ENCODE results near the gene HCRTR1. TPM values are rescaled to one million over a fixed set of nuclear protein-coding genes. Genes with fewer than 3 reads are reported as not detected.

HCRTR1 gene
- total RNA-seq, 4 donors from 2014 or later, result 0.22 TPM; not detected in 3

- Histone ChIP-seq H3K27ac (no peak overlapping the region), H3K4me3 (no peak overlapping the region), H3K9me3 (no peaks in the 10 kb centered on the region), H3K27me3 (no peaks in the 10 kb centered on the region), H3K36me3 (peaks cover 0 to 55% (median 0%) of the 10 kb centered on the region in 3 donors), H3K4me1 (peaks cover 0 to 14% (median 5%) of the 10 kb centered on the region in 3 donors)
- no peak for TF ChIP-seq POLR2A (IDR thresholded peaks at IDR 0.05)
- no peak for TF ChIP-seq CTCF (IDR thresholded peaks at IDR 0.05)
- no peak for DNase-seq
- 76 to 78% methylated on average over 3 to 4 of the region's 4 CpGs for WGBS, 2 donors
- intact Hi-C loops (cut with DNase I), result no loop called here
Measured at GRCh38 chr1:31655756-31656155, 38.3 kb downstream of the HCRTR1 start.

GRCh38 chr1:31657020-31657804 lies 39.7 kb downstream of the HCRTR1 start:
- 82 to 87% methylated on average over 3 to 9 of the region's 14 CpGs for WGBS, 2 donors
- Histone ChIP-seq H3K27me3 (no peaks in the 10 kb centered on the region), H3K9me3 (no peaks in the 10 kb centered on the region), H3K4me3 (no peak overlapping the region), H3K4me1 (no peaks in the 10 kb centered on the region), H3K36me3 (peaks cover 0 to 61% (median 0%) of the 10 kb centered on the region in 3 donors), H3K27ac (no peak overlapping the region)
- intact Hi-C loops (cut with DNase I), result no loop called here
- DNase-seq, result no peak
- TF ChIP-seq POLR2A (IDR thresholded peaks at IDR 0.05) (no peak), CTCF (IDR thresholded peaks at IDR 0.05) (no peak)

- no peaks in the 10 kb centered on the region for H3K27me3 ChIP-seq
- intact Hi-C loops (cut with DNase I), result no loop called here
- no peak overlapping the region for H3K27ac ChIP-seq
- H3K4me3 ChIP-seq, result no peak overlapping the region
- no peaks in the 10 kb centered on the region for H3K9me3 ChIP-seq
- no peaks in the 10 kb centered on the region for H3K4me1 ChIP-seq
- no peak for TF ChIP-seq POLR2A (IDR thresholded peaks at IDR 0.05)
- DNase-seq, result no peak
- WGBS, 2 donors, result 79 to 87% methylated on average over 5 to 8 of the region's 12 CpGs
- H3K36me3 ChIP-seq, result peaks cover 0 to 54% (median 0%) of the 10 kb centered on the region in 3 donors
Measured at GRCh38 chr1:31657972-31658510, 40.6 kb downstream of the HCRTR1 start.

GRCh38 chr1:31658721-31659120 lies 41.2 kb downstream of the HCRTR1 start:
- Histone ChIP-seq H3K36me3 (peaks cover 0 to 50% (median 0%) of the 10 kb centered on the region in 3 donors), H3K9me3 (no peaks in the 10 kb centered on the region), H3K4me1 (no peaks in the 10 kb centered on the region), H3K4me3 (no peak overlapping the region), H3K27me3 (no peaks in the 10 kb centered on the region), H3K27ac (no peak overlapping the region)
- 69 to 87% methylated on average over 3 of the region's 3 CpGs for WGBS, 2 donors
- TF ChIP-seq POLR2A (IDR thresholded peaks at IDR 0.05) (no peak), CTCF (IDR thresholded peaks at IDR 0.05) (no peak)
- intact Hi-C loops (cut with DNase I), result no loop called here
- DNase-seq, result no peak

- Histone ChIP-seq H3K36me3 (peaks cover 0 to 45% (median 0%) of the 10 kb centered on the region in 3 donors), H3K4me3 (no peak overlapping the region), H3K9me3 (no peaks in the 10 kb centered on the region), H3K27ac (no peak overlapping the region), H3K4me1 (no peaks in the 10 kb centered on the region), H3K27me3 (no peaks in the 10 kb centered on the region)
- DNase-seq, result no peak
- TF ChIP-seq CTCF (IDR thresholded peaks at IDR 0.05), result no peak
- no peak for TF ChIP-seq POLR2A (IDR thresholded peaks at IDR 0.05)
- WGBS, 2 donors, result 81 to 87% methylated on average over 3 of the region's 3 CpGs
- intact Hi-C loops (cut with DNase I), result loop anchor here (5.0 to 10.0 kb wide), 2 partner anchors 132 to 305 kb away; no protein-coding TSS in a partner anchor
Measured at GRCh38 chr1:31659889-31660288, 42.4 kb downstream of the HCRTR1 start.

Measured in esophagus squamous epithelium (tissue), 5 donors.